ENCODE results near the gene TMEM61.

TMEM61 gene

DNA sequence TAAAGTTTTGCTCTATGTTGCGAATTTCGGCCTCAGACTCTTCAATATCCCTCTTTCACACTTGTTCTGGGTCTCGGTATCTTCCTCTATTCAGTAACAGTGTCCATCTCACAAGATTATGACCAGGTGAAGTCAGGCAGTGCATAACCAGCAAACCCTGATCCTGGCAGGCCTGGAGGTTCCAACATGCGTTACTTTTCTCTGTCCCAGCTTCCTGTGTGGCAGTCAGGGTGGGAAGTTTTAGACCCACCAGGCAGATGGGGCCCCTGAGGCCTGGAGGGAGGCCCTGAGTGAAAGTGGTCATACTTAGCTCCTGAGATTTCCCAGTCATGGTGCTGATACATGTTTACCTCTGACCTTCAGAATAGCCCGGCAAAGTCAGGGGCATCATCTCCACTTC, 5.1 kb downstream of the TMEM61 start:
- H3K4me3 ChIP-seq (ENCODE audit: low read depth, low read length): no peak overlapping the region
- no peak overlapping the region for H3K9ac ChIP-seq (ENCODE audit: low read length)
- H3K36me3 ChIP-seq (ENCODE audit: control insufficient read depth, insufficient read depth, low read length): no peaks in the 10 kb centered on the region
- no peaks in the 10 kb centered on the region for H3K9me3 ChIP-seq (ENCODE audit: control insufficient read depth, insufficient read depth, low read depth, low read length)
- H3K27me3 ChIP-seq (ENCODE audit: control insufficient read depth, insufficient read depth, low read length): peaks cover 23% of the 10 kb centered on the region
- H3K4me1 ChIP-seq (ENCODE audit: control insufficient read depth, insufficient read depth, low read length): peaks cover 16% of the 10 kb centered on the region; the same call in 1 of the 2 replicates
- no peak overlapping the region for H3K27ac ChIP-seq (ENCODE audit: low read depth, low read length)

DNA sequence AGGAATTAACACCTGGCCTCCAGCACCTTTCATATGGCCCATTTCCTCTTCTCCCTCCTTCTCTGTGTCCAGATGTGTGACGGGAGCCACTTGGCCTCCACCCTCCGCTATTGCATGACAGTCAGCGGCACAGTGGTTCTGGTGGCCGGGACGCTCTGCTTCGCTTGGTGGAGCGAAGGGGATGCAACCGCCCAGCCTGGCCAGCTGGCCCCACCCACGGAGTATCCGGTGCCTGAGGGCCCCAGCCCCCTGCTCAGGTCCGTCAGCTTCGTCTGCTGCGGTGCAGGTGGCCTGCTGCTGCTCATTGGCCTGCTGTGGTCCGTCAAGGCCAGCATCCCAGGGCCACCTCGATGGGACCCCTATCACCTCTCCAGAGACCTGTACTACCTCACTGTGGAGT, 5.6 kb downstream of the TMEM61 start:
- no peak overlapping the region for H3K9ac ChIP-seq (ENCODE audit: low read length)
- H3K36me3 ChIP-seq (ENCODE audit: control insufficient read depth, insufficient read depth, low read length): no peaks in the 10 kb centered on the region
- H3K27me3 ChIP-seq (ENCODE audit: control insufficient read depth, insufficient read depth, low read length): peaks cover 18% of the 10 kb centered on the region
- H3K9me3 ChIP-seq (ENCODE audit: control insufficient read depth, insufficient read depth, low read depth, low read length): no peaks in the 10 kb centered on the region
- no peak overlapping the region for H3K27ac ChIP-seq (ENCODE audit: low read depth, low read length)
- H3K4me3 ChIP-seq (ENCODE audit: low read depth, low read length): no peak overlapping the region
- H3K4me1 ChIP-seq (ENCODE audit: control insufficient read depth, insufficient read depth, low read length): peaks cover 16% of the 10 kb centered on the region; the same call in 1 of the 2 replicates

DNA sequence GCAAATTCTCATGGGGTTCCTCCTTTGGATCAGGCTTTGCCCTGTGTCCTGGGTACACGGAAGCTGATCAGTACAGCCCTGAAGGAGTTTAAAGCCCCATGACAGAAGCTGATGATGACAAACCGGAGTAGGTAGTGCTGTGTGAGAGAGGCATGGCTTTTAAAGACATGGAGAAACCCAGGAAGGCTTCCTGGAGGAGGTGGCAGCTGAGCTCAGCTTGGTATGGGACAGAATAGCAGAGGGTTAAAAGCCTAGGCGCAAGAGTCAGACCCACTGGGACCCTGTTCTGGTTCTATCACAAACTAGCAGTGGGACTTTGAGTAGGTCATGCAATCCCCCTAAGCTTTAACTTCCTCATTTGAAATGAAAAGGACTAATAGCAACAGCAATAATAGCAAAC, 6.1 kb downstream of the TMEM61 start:
- Histone ChIP-seq H3K36me3 (ENCODE audit: control insufficient read depth, insufficient read depth, low read length) (no peaks in the 10 kb centered on the region), H3K9me3 (ENCODE audit: control insufficient read depth, insufficient read depth, low read depth, low read length) (no peaks in the 10 kb centered on the region), H3K27me3 (ENCODE audit: control insufficient read depth, insufficient read depth, low read length) (peaks cover 13% of the 10 kb centered on the region; the same call in 1 of the 2 replicates), H3K27ac (ENCODE audit: low read depth, low read length) (no peak overlapping the region), H3K4me3 (ENCODE audit: low read depth, low read length) (no peak overlapping the region), H3K4me1 (ENCODE audit: control insufficient read depth, insufficient read depth, low read length) (peaks cover 16% of the 10 kb centered on the region; the same call in 1 of the 2 replicates), H3K9ac (ENCODE audit: low read length) (no peak overlapping the region)

- no peak overlapping the region for H3K4me3 ChIP-seq (ENCODE audit: low read depth, low read length)
- no peaks in the 10 kb centered on the region for H3K9me3 ChIP-seq (ENCODE audit: control insufficient read depth, insufficient read depth, low read depth, low read length)
- peaks cover 16% of the 10 kb centered on the region; the same call in 1 of the 2 replicates for H3K4me1 ChIP-seq (ENCODE audit: control insufficient read depth, insufficient read depth, low read length)
- H3K27me3 ChIP-seq (ENCODE audit: control insufficient read depth, insufficient read depth, low read length): peaks cover 6% of the 10 kb centered on the region; the same call in 1 of the 2 replicates
- no peaks in the 10 kb centered on the region for H3K36me3 ChIP-seq (ENCODE audit: control insufficient read depth, insufficient read depth, low read length)
- no peak overlapping the region for H3K9ac ChIP-seq (ENCODE audit: low read length)
- H3K27ac ChIP-seq (ENCODE audit: low read depth, low read length): no peak overlapping the region
Measured at GRCh38 chr1:54987427-54987826, 7.0 kb downstream of the TMEM61 start.

- H3K27ac ChIP-seq (ENCODE audit: low read depth, low read length): no peak overlapping the region
- no peak overlapping the region for H3K4me3 ChIP-seq (ENCODE audit: low read depth, low read length)
- peaks cover 2% of the 10 kb centered on the region; the same call in 1 of the 2 replicates for H3K27me3 ChIP-seq (ENCODE audit: control insufficient read depth, insufficient read depth, low read length)
- H3K9ac ChIP-seq (ENCODE audit: low read length): no peak overlapping the region
- no peaks in the 10 kb centered on the region for H3K9me3 ChIP-seq (ENCODE audit: control insufficient read depth, insufficient read depth, low read depth, low read length)
- no peaks in the 10 kb centered on the region for H3K36me3 ChIP-seq (ENCODE audit: control insufficient read depth, insufficient read depth, low read length)
- peaks cover 16% of the 10 kb centered on the region; the same call in 1 of the 2 replicates for H3K4me1 ChIP-seq (ENCODE audit: control insufficient read depth, insufficient read depth, low read length)
Measured at GRCh38 chr1:54987919-54988705, 7.7 kb downstream of the TMEM61 start.

DNA sequence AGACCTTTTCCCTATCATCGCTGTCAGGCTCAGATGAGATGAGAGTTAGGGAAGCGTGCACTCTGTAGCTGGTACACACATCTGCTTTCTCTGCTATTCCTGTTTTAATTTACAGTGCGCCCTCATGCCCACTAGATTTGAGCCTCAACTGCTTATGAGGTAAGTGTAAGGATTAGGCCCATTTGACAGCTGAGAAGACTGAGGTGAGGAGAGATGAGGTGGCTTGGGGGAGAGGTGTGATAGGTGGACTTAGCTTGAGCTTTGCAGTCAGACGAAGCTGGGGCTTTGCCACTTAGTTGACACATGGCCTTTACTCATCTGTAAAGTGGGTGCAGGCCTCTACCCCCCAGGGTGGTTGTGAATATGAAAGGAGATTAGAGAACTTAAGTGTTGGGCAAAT, 8.5 kb downstream of the TMEM61 start:
- peaks cover under 1% of the 10 kb centered on the region; the same call in 1 of the 2 replicates for H3K27me3 ChIP-seq (ENCODE audit: control insufficient read depth, insufficient read depth, low read length)
- H3K9ac ChIP-seq (ENCODE audit: low read length): no peak overlapping the region
- no peaks in the 10 kb centered on the region for H3K36me3 ChIP-seq (ENCODE audit: control insufficient read depth, insufficient read depth, low read length)
- peaks cover 11% of the 10 kb centered on the region for H3K4me1 ChIP-seq (ENCODE audit: control insufficient read depth, insufficient read depth, low read length)
- no peak overlapping the region for H3K27ac ChIP-seq (ENCODE audit: low read depth, low read length)
- H3K9me3 ChIP-seq (ENCODE audit: control insufficient read depth, insufficient read depth, low read depth, low read length): no peaks in the 10 kb centered on the region
- H3K4me3 ChIP-seq (ENCODE audit: low read depth, low read length): no peak overlapping the region

DNA sequence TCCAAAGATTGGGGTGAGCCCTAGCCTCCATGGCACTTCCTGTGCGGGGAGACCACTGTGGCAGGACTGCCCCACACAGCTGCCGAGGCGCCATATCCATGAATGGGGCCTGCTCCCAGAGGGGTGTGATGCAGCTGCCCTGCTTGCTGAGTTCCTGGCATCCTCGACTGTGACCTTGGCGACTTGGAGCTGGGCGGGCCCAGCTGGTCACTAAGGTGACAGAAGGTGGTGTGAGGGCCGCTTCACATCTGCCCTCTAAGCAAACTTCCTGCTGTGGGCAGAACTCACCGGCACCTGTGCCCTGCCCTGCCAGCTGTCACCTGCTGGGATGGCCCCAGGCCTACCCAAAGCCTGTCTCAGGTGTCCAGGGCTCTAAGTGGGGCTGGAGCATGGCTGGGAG, 9.0 kb downstream of the TMEM61 start:
- Histone ChIP-seq H3K4me1 (ENCODE audit: control insufficient read depth, insufficient read depth, low read length) (peaks cover 14% of the 10 kb centered on the region), H3K9me3 (ENCODE audit: control insufficient read depth, insufficient read depth, low read depth, low read length) (no peaks in the 10 kb centered on the region), H3K27me3 (ENCODE audit: control insufficient read depth, insufficient read depth, low read length) (peaks cover 4% of the 10 kb centered on the region; the same call in 1 of the 2 replicates), H3K4me3 (ENCODE audit: low read depth, low read length) (no peak overlapping the region), H3K27ac (ENCODE audit: low read depth, low read length) (no peak overlapping the region), H3K36me3 (ENCODE audit: control insufficient read depth, insufficient read depth, low read length) (no peaks in the 10 kb centered on the region), H3K9ac (ENCODE audit: low read length) (no peak overlapping the region)

DNA sequence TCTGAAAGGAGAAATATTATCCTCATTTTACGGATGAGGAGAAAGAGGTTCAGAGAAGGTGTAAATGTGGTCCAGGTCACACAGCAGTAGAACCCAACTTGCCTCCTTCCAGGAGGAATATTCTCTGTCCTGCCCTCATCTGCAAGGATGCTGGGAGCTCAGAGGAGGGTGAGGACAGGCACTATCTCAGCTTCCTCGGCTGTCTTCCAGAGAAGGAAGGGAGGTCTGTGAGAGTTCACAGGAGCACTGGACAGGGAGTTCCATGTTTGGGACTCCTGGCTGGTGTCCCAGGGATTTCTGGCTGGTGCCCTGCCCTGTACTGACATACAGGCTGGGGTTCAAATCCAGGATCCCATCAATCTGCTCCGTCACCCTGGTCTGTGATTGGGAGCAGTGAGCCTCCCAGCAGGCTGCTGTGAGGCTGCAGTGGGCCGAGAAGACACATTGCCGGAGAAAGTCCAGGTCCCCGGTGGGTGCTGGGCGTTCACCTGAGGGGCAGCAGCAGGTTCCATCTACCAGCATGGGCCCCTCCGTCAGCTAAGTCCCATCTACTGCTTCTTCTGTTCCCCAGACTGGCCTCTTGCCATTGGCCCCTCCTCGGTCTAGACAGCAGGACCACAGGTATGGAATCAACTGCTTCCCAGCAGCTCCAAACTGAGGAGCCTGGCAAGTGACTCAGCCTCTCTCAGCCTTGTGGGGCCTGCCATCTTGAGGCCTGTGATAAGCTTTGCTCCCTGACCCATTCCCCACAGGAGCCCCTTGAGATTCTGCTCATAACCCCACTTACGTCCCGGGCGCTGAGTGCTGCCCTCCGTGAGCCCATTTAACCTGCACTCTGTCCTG, 9.8 kb downstream of the TMEM61 start:
- H3K36me3 ChIP-seq (ENCODE audit: control insufficient read depth, insufficient read depth, low read length): no peaks in the 10 kb centered on the region
- H3K27me3 ChIP-seq (ENCODE audit: control insufficient read depth, insufficient read depth, low read length): peaks cover 5% of the 10 kb centered on the region; the same call in 1 of the 2 replicates
- no peak overlapping the region for H3K4me3 ChIP-seq (ENCODE audit: low read depth, low read length)
- H3K9ac ChIP-seq (ENCODE audit: low read length): no peak overlapping the region
- H3K9me3 ChIP-seq (ENCODE audit: control insufficient read depth, insufficient read depth, low read depth, low read length): no peaks in the 10 kb centered on the region
- no peak overlapping the region for H3K27ac ChIP-seq (ENCODE audit: low read depth, low read length)
- H3K4me1 ChIP-seq (ENCODE audit: control insufficient read depth, insufficient read depth, low read length): peaks cover 19% of the 10 kb centered on the region

DNA sequence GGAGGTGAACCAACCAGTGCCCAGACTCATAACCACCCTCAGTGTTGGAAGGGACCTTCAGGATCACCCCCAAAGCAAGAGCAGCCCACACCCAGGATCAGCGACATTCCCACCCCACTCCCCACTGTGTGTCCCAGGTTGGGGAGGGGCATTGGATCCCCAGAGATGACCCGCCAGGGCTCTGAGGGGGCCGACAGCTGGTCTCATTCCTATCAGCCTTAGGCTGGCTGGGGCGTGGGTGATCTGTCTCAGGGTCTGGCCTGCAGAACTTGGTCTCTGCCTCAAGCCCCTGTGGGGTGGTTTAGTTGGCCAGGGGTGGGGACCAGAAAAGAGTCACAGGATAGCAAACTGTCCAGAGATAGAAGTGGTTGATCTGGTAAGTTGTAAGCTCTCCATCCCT, 10.5 kb downstream of the TMEM61 start:
- Histone ChIP-seq H3K27ac (ENCODE audit: low read depth, low read length) (no peak overlapping the region), H3K36me3 (ENCODE audit: control insufficient read depth, insufficient read depth, low read length) (no peaks in the 10 kb centered on the region), H3K9ac (ENCODE audit: low read length) (no peak overlapping the region), H3K27me3 (ENCODE audit: control insufficient read depth, insufficient read depth, low read length) (peaks cover 9% of the 10 kb centered on the region; the same call in 1 of the 2 replicates), H3K4me1 (ENCODE audit: control insufficient read depth, insufficient read depth, low read length) (peaks cover 22% of the 10 kb centered on the region), H3K4me3 (ENCODE audit: low read depth, low read length) (no peak overlapping the region), H3K9me3 (ENCODE audit: control insufficient read depth, insufficient read depth, low read depth, low read length) (no peaks in the 10 kb centered on the region)

- no peak overlapping the region for H3K27ac ChIP-seq (ENCODE audit: low read depth, low read length)
- H3K9ac ChIP-seq (ENCODE audit: low read length): no peak overlapping the region
- H3K4me3 ChIP-seq (ENCODE audit: low read depth, low read length): no peak overlapping the region
- no peaks in the 10 kb centered on the region for H3K36me3 ChIP-seq (ENCODE audit: control insufficient read depth, insufficient read depth, low read length)
- H3K27me3 ChIP-seq (ENCODE audit: control insufficient read depth, insufficient read depth, low read length): peaks cover 16% of the 10 kb centered on the region
- H3K4me1 ChIP-seq (ENCODE audit: control insufficient read depth, insufficient read depth, low read length): peaks cover 26% of the 10 kb centered on the region
- no peaks in the 10 kb centered on the region for H3K9me3 ChIP-seq (ENCODE audit: control insufficient read depth, insufficient read depth, low read depth, low read length)
Measured at GRCh38 chr1:54991939-54992338, 11.5 kb downstream of the TMEM61 start.

GRCh38 chr1:54993140-54993539, 12.7 kb downstream of the TMEM61 start:
- H3K4me1 ChIP-seq (ENCODE audit: control insufficient read depth, insufficient read depth, low read length): peaks cover 34% of the 10 kb centered on the region
- H3K27ac ChIP-seq (ENCODE audit: low read depth, low read length): no peak overlapping the region
- no peak overlapping the region for H3K9ac ChIP-seq (ENCODE audit: low read length)
- H3K36me3 ChIP-seq (ENCODE audit: control insufficient read depth, insufficient read depth, low read length): no peaks in the 10 kb centered on the region
- no peak overlapping the region for H3K4me3 ChIP-seq (ENCODE audit: low read depth, low read length)
- H3K9me3 ChIP-seq (ENCODE audit: control insufficient read depth, insufficient read depth, low read depth, low read length): no peaks in the 10 kb centered on the region
- H3K27me3 ChIP-seq (ENCODE audit: control insufficient read depth, insufficient read depth, low read length): peaks cover 28% of the 10 kb centered on the region
